ENCODE data around the gene NDUFV2.
A peak's percentile ranks its signal among the peaks of the same experiment; 100 is the strongest.

The NDUFV2 gene

GRCh38 chr18:9097349-9097748, 5.2 kb upstream of the NDUFV2 start:
- H3K9me3 ChIP-seq (ENCODE audit: control insufficient read depth, low read length), result no peaks in the 10 kb centered on the region
- no peaks in the 10 kb centered on the region for H3K36me3 ChIP-seq (ENCODE audit: control insufficient read depth, insufficient read depth, low read length)
- no peaks in the 10 kb centered on the region for H3K27me3 ChIP-seq (ENCODE audit: control insufficient read depth, insufficient read depth, low read length, poor library complexity, severe bottlenecking)
- peaks cover 4% of the 10 kb centered on the region for H3K4me1 ChIP-seq (ENCODE audit: control insufficient read depth, insufficient read depth, low read length)
- H3K4me3 ChIP-seq (ENCODE audit: insufficient read depth, low read depth, low read length), result no peak overlapping the region
- no peak overlapping the region for H3K27ac ChIP-seq (ENCODE audit: insufficient read depth, low read depth, low read length, poor library complexity, severe bottlenecking)
- WGBS, 2 experiments, result 18 to 22% methylated on average over 2 of the region's 2 CpGs

GRCh38 chr18:9100796-9101195, 1.7 kb upstream of the NDUFV2 start:
- peaks cover 16% of the 10 kb centered on the region for H3K4me1 ChIP-seq (ENCODE audit: control insufficient read depth, insufficient read depth, low read length)
- H3K27me3 ChIP-seq (ENCODE audit: control insufficient read depth, insufficient read depth, low read length, poor library complexity, severe bottlenecking), result no peaks in the 10 kb centered on the region
- H3K27ac ChIP-seq (ENCODE audit: insufficient read depth, low read depth, low read length, poor library complexity, severe bottlenecking), result no peak overlapping the region
- H3K36me3 ChIP-seq (ENCODE audit: control insufficient read depth, insufficient read depth, low read length), result no peaks in the 10 kb centered on the region
- no peak overlapping the region for H3K4me3 ChIP-seq (ENCODE audit: insufficient read depth, low read depth, low read length)
- no peaks in the 10 kb centered on the region for H3K9me3 ChIP-seq (ENCODE audit: control insufficient read depth, low read length)
- WGBS, 2 experiments, result 93% methylated on average over 3 of the region's 3 CpGs

DNA sequence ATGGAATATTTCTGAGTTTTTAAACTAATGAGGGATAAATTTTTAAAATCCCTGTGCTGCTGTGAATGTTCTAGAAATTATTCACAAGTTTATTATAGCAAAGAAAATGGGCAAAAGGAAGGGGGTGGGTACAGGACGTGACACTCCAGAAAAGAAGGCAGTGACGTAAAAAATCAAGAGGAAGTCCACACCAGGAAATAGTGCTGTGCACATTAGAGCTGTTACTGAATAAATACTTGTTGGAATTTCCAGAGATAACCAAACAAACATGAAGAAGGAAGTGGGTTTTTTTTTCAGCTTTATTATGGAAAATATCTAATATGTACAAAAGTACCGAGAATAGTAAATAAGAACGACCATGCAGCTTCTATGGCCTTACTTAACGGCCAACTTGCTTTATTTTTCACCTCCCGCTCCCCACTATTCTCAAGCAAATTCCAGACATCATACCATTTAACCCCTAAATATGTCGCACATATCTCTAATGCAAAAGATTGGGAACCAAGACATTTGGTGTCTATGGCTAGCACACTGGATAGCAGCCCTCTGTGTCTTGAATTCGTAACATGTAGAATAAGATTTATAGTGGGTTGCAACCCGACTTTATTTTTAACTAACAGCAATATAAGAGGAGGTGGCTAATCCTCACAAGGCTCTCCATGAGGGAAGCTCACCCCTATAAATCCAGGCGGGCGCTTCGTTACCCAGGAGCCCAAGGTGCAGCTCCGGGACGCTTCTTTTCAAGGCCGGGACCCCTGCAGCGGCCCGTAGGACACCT, 580 bp upstream of the NDUFV2 start:
- Histone ChIP-seq H3K27me3 (ENCODE audit: control insufficient read depth, insufficient read depth, low read length, poor library complexity, severe bottlenecking) (no peaks in the 10 kb centered on the region), H3K9me3 (ENCODE audit: control insufficient read depth, low read length) (no peaks in the 10 kb centered on the region), H3K27ac (ENCODE audit: insufficient read depth, low read depth, low read length, poor library complexity, severe bottlenecking) (no peak overlapping the region), H3K4me3 (ENCODE audit: insufficient read depth, low read depth, low read length) (peak overlapping the region; percentile 69), H3K4me1 (ENCODE audit: control insufficient read depth, insufficient read depth, low read length) (peaks cover 24% of the 10 kb centered on the region), H3K36me3 (ENCODE audit: control insufficient read depth, insufficient read depth, low read length) (no peaks in the 10 kb centered on the region)
- 18 to 21% methylated on average over 17 of the region's 17 CpGs for WGBS, 2 experiments

GRCh38 chr18:9103376-9103873, 926 bp downstream of the NDUFV2 start:
- no peaks in the 10 kb centered on the region for H3K27me3 ChIP-seq (ENCODE audit: control insufficient read depth, insufficient read depth, low read length, poor library complexity, severe bottlenecking)
- no peak overlapping the region for H3K27ac ChIP-seq (ENCODE audit: insufficient read depth, low read depth, low read length, poor library complexity, severe bottlenecking)
- H3K36me3 ChIP-seq (ENCODE audit: control insufficient read depth, insufficient read depth, low read length), result no peaks in the 10 kb centered on the region
- 6 to 7% methylated on average over 3 to 4 of the region's 4 CpGs for WGBS, 2 experiments
- H3K9me3 ChIP-seq (ENCODE audit: control insufficient read depth, low read length), result no peaks in the 10 kb centered on the region
- peak overlapping the region; percentile 69 for H3K4me3 ChIP-seq (ENCODE audit: insufficient read depth, low read depth, low read length)
- peaks cover 24% of the 10 kb centered on the region for H3K4me1 ChIP-seq (ENCODE audit: control insufficient read depth, insufficient read depth, low read length)

DNA sequence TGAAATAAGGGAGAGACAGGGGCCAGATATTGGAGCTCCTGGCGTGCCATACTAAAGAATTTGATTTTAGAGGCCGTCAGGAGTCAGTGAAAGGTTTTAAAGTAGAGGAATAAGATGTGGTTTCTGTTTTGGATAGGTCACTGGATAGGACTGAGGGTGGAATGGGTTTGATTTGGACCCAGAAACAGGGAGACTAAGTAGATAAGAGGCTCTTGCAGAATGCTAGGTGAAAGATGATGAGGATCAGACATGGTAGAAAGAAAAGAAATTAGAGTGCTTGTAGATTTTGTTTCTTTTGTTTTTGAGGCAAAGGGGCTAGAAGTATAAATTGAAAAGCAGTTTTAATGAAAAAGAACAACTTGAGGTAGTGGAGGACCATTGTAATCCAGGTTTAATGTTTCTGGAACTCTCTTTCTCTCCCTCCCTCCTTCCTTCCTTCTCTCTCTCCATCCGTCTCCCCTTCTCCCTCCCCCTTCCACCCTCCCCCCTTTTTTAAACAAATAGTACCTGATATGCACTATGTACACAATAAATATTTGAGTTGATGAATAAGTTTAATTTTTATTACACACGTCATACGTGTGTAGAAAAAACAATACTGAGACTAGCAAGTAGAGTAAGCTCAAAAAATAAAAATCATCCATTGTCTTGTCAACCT, 1.9 kb downstream of the NDUFV2 start:
- peaks cover 24% of the 10 kb centered on the region for H3K4me1 ChIP-seq (ENCODE audit: control insufficient read depth, insufficient read depth, low read length)

GRCh38 chr18:9105420-9105819, 2.9 kb downstream of the NDUFV2 start:
- Histone ChIP-seq H3K4me3 (ENCODE audit: insufficient read depth, low read depth, low read length) (no peak overlapping the region), H3K27ac (ENCODE audit: insufficient read depth, low read depth, low read length, poor library complexity, severe bottlenecking) (no peak overlapping the region), H3K9me3 (ENCODE audit: control insufficient read depth, low read length) (no peaks in the 10 kb centered on the region), H3K4me1 (ENCODE audit: control insufficient read depth, insufficient read depth, low read length) (peaks cover 24% of the 10 kb centered on the region), H3K27me3 (ENCODE audit: control insufficient read depth, insufficient read depth, low read length, poor library complexity, severe bottlenecking) (no peaks in the 10 kb centered on the region), H3K36me3 (ENCODE audit: control insufficient read depth, insufficient read depth, low read length) (no peaks in the 10 kb centered on the region)
- 53 to 62% methylated on average over 2 to 3 of the region's 3 CpGs for WGBS, 2 experiments

More for the DNA sequence above, 1.9 kb downstream of the NDUFV2 start:
- 24 to 52% methylated on average over 3 to 5 of the region's 5 CpGs for WGBS, 2 experiments
- Histone ChIP-seq H3K9me3 (ENCODE audit: control insufficient read depth, low read length) (no peaks in the 10 kb centered on the region), H3K27me3 (ENCODE audit: control insufficient read depth, insufficient read depth, low read length, poor library complexity, severe bottlenecking) (no peaks in the 10 kb centered on the region), H3K4me3 (ENCODE audit: insufficient read depth, low read depth, low read length) (peak overlapping the region; percentile 69), H3K36me3 (ENCODE audit: control insufficient read depth, insufficient read depth, low read length) (no peaks in the 10 kb centered on the region), H3K27ac (ENCODE audit: insufficient read depth, low read depth, low read length, poor library complexity, severe bottlenecking) (no peak overlapping the region)

DNA sequence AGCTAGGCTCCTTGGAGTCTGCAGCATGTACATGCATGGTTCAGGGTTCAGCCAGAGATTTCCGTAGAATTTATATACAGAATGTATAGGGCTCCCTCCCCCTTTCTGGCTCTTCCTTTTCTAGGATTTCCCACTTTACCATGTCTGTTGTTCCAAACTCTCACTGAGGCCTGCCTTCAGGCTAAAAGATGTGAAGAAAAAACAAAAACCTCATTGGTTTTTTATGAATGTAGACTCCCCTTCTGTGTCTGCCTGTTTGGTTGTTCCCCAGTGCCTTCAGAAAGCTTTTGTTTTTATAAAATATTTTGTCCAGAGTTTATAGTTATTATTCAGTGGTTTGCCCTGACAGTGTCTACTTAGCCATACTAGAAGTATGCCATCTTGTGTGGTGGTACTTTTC, 3.6 kb downstream of the NDUFV2 start:
- H3K36me3 ChIP-seq (ENCODE audit: control insufficient read depth, insufficient read depth, low read length), result no peaks in the 10 kb centered on the region
- H3K4me1 ChIP-seq (ENCODE audit: control insufficient read depth, insufficient read depth, low read length), result peaks cover 24% of the 10 kb centered on the region
- H3K4me3 ChIP-seq (ENCODE audit: insufficient read depth, low read depth, low read length), result no peak overlapping the region
- 87 to 88% methylated on average over 1 of the region's 1 CpG for WGBS, 2 experiments
- H3K9me3 ChIP-seq (ENCODE audit: control insufficient read depth, low read length), result no peaks in the 10 kb centered on the region
- H3K27ac ChIP-seq (ENCODE audit: insufficient read depth, low read depth, low read length, poor library complexity, severe bottlenecking), result no peak overlapping the region
- H3K27me3 ChIP-seq (ENCODE audit: control insufficient read depth, insufficient read depth, low read length, poor library complexity, severe bottlenecking), result no peaks in the 10 kb centered on the region

- H3K4me1 ChIP-seq (ENCODE audit: control insufficient read depth, insufficient read depth, low read length), result peaks cover 21% of the 10 kb centered on the region
- no peak overlapping the region for H3K27ac ChIP-seq (ENCODE audit: insufficient read depth, low read depth, low read length, poor library complexity, severe bottlenecking)
- peaks cover under 1% of the 10 kb centered on the region for H3K36me3 ChIP-seq (ENCODE audit: control insufficient read depth, insufficient read depth, low read length)
- 55 to 61% methylated on average over 4 of the region's 4 CpGs for WGBS, 2 experiments
- no peaks in the 10 kb centered on the region for H3K9me3 ChIP-seq (ENCODE audit: control insufficient read depth, low read length)
- H3K4me3 ChIP-seq (ENCODE audit: insufficient read depth, low read depth, low read length), result no peak overlapping the region
- no peaks in the 10 kb centered on the region for H3K27me3 ChIP-seq (ENCODE audit: control insufficient read depth, insufficient read depth, low read length, poor library complexity, severe bottlenecking)
Observed at GRCh38 chr18:9106800-9107584, 4.5 kb downstream of the NDUFV2 start.

DNA sequence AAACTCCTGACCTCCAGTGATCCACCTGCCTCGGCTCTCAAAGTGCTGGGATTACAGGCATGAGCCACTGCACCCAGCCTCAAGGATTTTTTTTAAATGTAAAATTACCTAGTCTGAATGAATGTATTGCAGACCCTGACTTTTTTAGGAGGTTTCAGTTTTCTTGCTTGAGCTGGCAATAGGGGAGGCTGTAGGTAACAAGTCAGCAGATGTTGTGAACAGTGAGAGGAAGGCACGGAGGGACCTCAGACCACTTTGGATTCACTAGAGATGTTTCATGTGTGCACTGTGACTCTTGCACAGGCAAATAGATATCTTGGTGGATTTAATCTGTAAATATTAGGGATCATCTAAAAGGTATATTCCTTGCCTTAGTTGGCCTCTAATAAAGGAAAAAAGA, 6.4 kb downstream of the NDUFV2 start:
- Histone ChIP-seq H3K27ac (ENCODE audit: insufficient read depth, low read depth, low read length, poor library complexity, severe bottlenecking) (no peak overlapping the region), H3K4me3 (ENCODE audit: insufficient read depth, low read depth, low read length) (no peak overlapping the region), H3K27me3 (ENCODE audit: control insufficient read depth, insufficient read depth, low read length, poor library complexity, severe bottlenecking) (no peaks in the 10 kb centered on the region), H3K9me3 (ENCODE audit: control insufficient read depth, low read length) (no peaks in the 10 kb centered on the region), H3K4me1 (ENCODE audit: control insufficient read depth, insufficient read depth, low read length) (peaks cover 21% of the 10 kb centered on the region), H3K36me3 (ENCODE audit: control insufficient read depth, insufficient read depth, low read length) (peaks cover 6% of the 10 kb centered on the region)
- 62 to 67% methylated on average over 2 of the region's 2 CpGs for WGBS, 2 experiments

GRCh38 chr18:9109523-9109922, 7.0 kb downstream of the NDUFV2 start:
- Histone ChIP-seq H3K27ac (ENCODE audit: insufficient read depth, low read depth, low read length, poor library complexity, severe bottlenecking) (no peak overlapping the region), H3K27me3 (ENCODE audit: control insufficient read depth, insufficient read depth, low read length, poor library complexity, severe bottlenecking) (no peaks in the 10 kb centered on the region), H3K4me1 (ENCODE audit: control insufficient read depth, insufficient read depth, low read length) (peaks cover 20% of the 10 kb centered on the region), H3K9me3 (ENCODE audit: control insufficient read depth, low read length) (no peaks in the 10 kb centered on the region), H3K4me3 (ENCODE audit: insufficient read depth, low read depth, low read length) (no peak overlapping the region), H3K36me3 (ENCODE audit: control insufficient read depth, insufficient read depth, low read length) (peaks cover 6% of the 10 kb centered on the region)
- 82% methylated on average over 4 of the region's 4 CpGs for WGBS, 2 experiments

All from ectodermal cell (in vitro differentiated cells).